ENCODE results near the gene SPAG9. TPM values are rescaled to one million over a fixed set of nuclear protein-coding genes. Genes with fewer than 3 reads are reported as not detected.

Gene SPAG9
- total RNA-seq, 1 donor from 2014 or later = 72.9 TPM

DNA sequence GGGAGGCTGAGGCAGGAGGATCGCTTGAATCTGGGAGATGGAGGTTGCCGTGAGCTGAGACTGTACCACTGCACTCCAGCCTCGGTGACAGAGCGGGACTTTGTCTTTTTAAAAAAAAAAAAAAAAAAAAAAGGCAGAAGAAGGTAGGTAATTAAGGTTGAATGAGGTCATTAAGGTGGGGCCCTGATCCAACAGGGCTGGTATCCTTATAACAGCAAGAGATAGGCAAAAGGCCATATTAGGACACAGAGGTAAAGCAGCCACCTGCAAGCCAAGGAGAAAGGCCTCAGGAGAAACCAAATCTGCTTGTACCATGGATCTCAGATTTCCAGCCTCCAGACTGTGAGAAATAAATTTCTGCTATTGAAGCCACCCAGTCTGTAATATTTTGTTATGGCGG lies 60.3 kb downstream of the SPAG9 start:
- Mint-ChIP-seq H3K36me3 (peaks cover 2% of the 10 kb centered on the region), H3K9me3 (no peaks in the 10 kb centered on the region), H3K27ac (no peak overlapping the region), H3K4me1 (peaks cover 13% of the 10 kb centered on the region), H3K4me3 (no peak overlapping the region), H3K27me3 (ENCODE audit: low read depth) (no peaks in the 10 kb centered on the region)
- TF ChIP-seq, protein P1, sequence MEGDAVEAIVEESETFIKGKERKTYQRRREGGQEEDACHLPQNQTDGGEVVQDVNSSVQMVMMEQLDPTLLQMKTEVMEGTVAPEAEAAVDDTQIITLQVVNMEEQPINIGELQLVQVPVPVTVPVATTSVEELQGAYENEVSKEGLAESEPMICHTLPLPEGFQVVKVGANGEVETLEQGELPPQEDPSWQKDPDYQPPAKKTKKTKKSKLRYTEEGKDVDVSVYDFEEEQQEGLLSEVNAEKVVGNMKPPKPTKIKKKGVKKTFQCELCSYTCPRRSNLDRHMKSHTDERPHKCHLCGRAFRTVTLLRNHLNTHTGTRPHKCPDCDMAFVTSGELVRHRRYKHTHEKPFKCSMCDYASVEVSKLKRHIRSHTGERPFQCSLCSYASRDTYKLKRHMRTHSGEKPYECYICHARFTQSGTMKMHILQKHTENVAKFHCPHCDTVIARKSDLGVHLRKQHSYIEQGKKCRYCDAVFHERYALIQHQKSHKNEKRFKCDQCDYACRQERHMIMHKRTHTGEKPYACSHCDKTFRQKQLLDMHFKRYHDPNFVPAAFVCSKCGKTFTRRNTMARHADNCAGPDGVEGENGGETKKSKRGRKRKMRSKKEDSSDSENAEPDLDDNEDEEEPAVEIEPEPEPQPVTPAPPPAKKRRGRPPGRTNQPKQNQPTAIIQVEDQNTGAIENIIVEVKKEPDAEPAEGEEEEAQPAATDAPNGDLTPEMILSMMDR (IDR thresholded peaks at IDR 0.05; ENCODE audit: unreplicated experiment) = no peak
- DNase-seq (ENCODE audit: low spot score in 2 of 2, unreplicated experiment in 2 of 2) = no peak

DNA sequence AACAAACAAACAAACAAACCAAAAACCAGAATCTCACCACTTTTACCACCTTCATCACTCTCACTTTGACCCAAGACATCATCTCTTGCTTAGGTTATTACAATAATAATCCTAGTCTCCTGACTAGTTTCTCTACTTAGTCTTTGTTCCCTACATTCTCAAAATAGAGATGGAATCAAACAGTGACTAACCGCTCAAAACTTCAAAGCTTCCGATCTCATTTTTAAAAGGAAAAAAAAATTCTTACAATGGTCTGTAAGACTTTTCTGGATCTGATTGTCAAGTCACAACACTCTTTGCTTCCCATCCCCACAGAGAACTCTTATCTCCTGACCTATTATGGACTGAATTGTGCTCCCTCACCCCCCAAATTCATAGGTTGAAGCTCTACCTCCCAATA lies 60.9 kb downstream of the SPAG9 start:
- Mint-ChIP-seq H3K4me3 (no peak overlapping the region), H3K27ac (no peak overlapping the region)
- TF ChIP-seq, protein P1 (IDR thresholded peaks at IDR 0.05; ENCODE audit: unreplicated experiment) = no peak

DNA sequence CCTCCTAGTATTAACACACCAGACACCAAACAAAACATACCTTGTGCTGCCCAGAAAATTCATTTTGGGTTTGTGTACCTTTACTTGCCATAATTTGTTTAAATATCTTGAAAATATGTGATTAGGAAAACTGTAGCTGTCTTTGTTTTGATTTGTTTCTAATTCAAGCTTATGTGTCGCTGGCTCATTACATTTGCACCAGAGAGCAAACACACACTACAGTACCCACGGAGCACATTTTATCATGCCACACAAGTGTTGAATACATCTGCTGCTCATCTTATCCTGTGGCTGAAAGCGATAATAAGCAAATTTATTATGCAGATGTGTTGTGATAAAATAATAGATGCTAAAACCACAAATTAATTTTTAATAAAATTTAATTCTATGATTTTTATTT lies 63.1 kb downstream of the SPAG9 start:
- no peaks in the 10 kb centered on the region for H3K36me3 Mint-ChIP-seq

More for the DNA sequence above, 60.9 kb downstream of the SPAG9 start:
- H3K36me3 Mint-ChIP-seq = peaks cover 2% of the 10 kb centered on the region
- peaks cover 14% of the 10 kb centered on the region for H3K4me1 Mint-ChIP-seq
- no peaks in the 10 kb centered on the region for H3K9me3 Mint-ChIP-seq
- no peak for DNase-seq (ENCODE audit: low spot score in 2 of 2, unreplicated experiment in 2 of 2)
- no peaks in the 10 kb centered on the region for H3K27me3 Mint-ChIP-seq (ENCODE audit: low read depth)

DNA sequence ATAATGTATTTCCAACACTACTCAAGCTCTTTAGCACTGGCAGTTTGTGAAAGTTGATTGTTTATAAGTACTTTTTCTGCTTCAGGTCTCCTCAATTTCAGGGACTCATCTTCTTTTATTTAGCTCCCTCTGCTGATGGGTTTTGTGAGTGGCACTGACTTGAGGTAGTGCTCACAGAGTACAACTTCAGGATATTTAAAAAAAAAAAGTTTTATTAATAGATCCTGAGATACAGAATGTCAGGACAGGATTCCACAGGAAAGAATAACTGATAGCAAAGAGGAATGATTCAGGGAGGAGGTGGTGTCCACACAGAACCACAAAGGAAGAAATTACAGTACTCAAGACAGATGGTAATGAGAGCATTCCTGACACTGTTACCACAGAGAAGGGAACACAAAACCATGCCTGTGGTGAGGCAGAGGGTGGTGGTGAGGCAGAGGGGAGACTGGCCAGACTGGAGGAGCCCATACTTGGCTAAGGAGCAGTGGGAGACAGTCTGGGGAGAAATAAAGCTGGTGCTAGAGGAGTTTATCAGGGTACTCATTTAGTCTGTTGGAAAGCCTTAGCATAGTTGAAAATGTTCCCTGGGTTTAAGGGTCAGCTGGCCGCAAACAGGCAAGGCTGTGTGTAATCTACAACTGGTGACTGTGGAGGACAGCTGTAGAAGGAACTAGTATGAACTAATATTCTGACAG lies 63.7 kb downstream of the SPAG9 start:
- no peak for DNase-seq (ENCODE audit: low spot score in 2 of 2, unreplicated experiment in 2 of 2)
- TF ChIP-seq, protein P1 (IDR thresholded peaks at IDR 0.05; ENCODE audit: unreplicated experiment) = peak; percentile 51
- no peak overlapping the region for H3K4me3 Mint-ChIP-seq

More for the DNA sequence above, 63.1 kb downstream of the SPAG9 start:
- Mint-ChIP-seq H3K27ac (peak overlapping the region; percentile 82), H3K4me3 (no peak overlapping the region), H3K27me3 (ENCODE audit: low read depth) (no peaks in the 10 kb centered on the region), H3K4me1 (peaks cover 14% of the 10 kb centered on the region), H3K9me3 (no peaks in the 10 kb centered on the region)
- DNase-seq (ENCODE audit: low spot score in 2 of 2, unreplicated experiment in 2 of 2) = no peak
- TF ChIP-seq, protein P1 (IDR thresholded peaks at IDR 0.05; ENCODE audit: unreplicated experiment) = no peak

DNA sequence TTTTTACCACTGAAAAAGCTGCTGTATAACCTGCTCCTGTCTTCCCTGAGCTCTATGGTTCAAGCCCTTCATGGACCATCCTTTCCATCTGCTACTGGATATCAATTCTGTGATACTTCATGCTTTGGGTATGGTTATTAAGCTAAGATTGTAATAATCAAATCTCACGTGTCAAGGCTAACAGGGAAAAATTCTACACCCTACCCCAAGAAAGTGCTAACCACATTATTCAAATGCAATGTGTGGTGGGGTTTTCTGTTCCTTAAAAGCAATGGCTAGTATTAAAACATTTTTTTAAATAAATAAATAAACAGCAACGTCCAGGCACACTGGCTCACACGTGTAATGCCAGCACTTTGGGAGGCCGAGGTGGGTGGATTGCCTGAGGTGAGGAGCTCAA lies 65.9 kb downstream of the SPAG9 start:
- no peaks in the 10 kb centered on the region for H3K36me3 Mint-ChIP-seq
- peaks cover 14% of the 10 kb centered on the region for H3K4me1 Mint-ChIP-seq
- DNase-seq (ENCODE audit: low spot score in 2 of 2, unreplicated experiment in 2 of 2) = no peak
- no peak overlapping the region for H3K4me3 Mint-ChIP-seq
- TF ChIP-seq, protein P1 (IDR thresholded peaks at IDR 0.05; ENCODE audit: unreplicated experiment) = no peak
- H3K27ac Mint-ChIP-seq = no peak overlapping the region
- no peaks in the 10 kb centered on the region for H3K27me3 Mint-ChIP-seq (ENCODE audit: low read depth)
- no peaks in the 10 kb centered on the region for H3K9me3 Mint-ChIP-seq

More for the DNA sequence above, 63.7 kb downstream of the SPAG9 start:
- no peaks in the 10 kb centered on the region for H3K36me3 Mint-ChIP-seq
- no peaks in the 10 kb centered on the region for H3K27me3 Mint-ChIP-seq (ENCODE audit: low read depth)
- H3K9me3 Mint-ChIP-seq = no peaks in the 10 kb centered on the region
- H3K4me1 Mint-ChIP-seq = peaks cover 14% of the 10 kb centered on the region
- peak overlapping the region; percentile 82 for H3K27ac Mint-ChIP-seq

Measured in mesothelial cell of epicardium (in vitro differentiated cells).